Embryonic facial prominence (tissue), 1 donor: Measurements from ENCODE around the gene CAMTA1.
"Not testable (repeated sequence)": the region's sequence is repeated elsewhere in the genome, so short reads cannot be mapped to it uniquely, and the experiment has no call there.

Experiments used
- DNase-seq: peaks from one replicate; pipeline ENCODE4 v3.0.0-alpha.2; 2016; ENCODE audit errors: extremely low spot score

CAMTA1 gene

DNA sequence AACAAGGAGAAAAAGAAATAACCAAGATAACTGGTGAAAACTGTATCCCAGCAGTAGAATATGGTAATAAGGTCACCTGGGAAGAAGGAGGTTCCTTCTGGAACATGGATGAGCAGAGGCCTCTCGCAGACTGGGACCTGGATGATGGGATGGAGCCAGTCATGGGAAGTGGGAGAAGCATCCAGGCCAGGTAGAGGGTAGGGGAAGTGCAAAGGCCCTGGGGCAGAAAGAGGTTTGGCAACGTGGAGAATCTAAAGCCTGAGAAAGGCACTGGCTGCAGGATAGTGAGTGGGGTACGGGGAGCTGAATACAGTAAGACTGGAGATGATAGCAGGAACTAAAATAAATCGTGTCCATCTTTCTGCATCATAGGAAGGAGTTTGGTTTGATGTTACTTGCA lies 889.7 kb downstream of the CAMTA1 start:
- no peak for DNase-seq

DNA sequence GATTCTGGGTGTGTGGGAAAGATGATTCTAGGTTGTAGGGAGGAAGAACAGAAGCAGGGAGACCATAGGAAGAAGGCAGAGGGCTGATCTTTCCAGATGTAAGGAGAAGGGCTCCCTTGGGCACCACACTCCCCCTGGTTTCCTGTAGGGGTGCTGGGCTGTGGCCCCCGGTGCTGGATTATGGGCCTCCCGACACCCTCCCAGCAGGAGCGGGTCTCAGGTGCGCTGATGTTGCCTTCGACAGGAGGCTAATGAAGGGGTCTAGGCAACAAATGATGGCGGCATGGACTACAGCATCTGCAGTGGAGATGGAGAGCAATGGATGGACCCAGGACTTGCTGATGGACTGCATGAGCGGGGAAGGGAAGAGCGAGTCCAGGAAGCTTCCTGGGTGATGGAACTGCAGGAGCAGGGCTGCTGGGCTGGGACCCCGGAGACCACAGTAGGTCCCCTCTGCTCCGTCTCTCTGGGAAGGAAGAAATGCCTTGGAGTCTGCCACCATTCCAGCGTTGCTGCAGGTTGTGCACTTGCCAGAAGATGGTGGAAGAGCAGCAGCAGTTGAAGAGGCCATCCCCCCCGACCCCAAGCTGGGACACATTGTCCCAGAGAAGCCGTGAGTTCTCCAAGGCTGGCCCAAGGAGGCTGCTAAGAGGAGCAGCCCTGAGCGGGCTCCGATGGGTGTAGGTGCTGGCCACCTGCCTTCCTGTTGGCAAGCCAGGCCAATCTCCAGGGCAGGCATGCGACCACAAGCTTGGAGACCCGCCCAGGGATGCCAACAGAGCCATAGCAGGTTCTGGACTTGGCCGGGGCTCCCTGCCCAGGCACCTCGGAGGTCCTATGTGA lies 890.4 kb downstream of the CAMTA1 start:
- no peak for DNase-seq

GRCh38 chr1:7676274-7676945 lies 891.2 kb downstream of the CAMTA1 start:
- DNase-seq, result no peak

GRCh38 chr1:7677111-7677510 lies 891.9 kb downstream of the CAMTA1 start:
- no peak for DNase-seq

DNA sequence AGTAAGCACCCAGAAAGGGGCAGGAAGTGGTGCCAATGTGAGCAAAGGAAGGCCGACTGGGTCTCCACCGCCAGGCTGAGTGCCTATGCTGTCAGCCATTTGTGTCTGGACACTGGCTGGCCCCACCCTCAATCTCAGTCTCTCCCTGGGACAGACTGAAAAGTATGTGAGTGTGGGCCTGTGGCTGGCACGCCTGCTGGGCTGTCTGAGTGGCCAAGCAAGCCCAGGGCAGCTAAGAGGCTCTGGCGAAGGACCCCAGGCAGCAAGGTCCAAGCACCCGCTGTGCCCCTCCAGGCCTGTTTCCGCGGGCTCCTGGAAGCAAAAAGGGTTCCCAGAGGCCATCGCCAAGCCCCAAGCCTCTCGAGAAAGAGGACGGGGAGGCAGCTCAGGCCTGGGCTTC lies 892.6 kb downstream of the CAMTA1 start:
- no peak for DNase-seq

DNA sequence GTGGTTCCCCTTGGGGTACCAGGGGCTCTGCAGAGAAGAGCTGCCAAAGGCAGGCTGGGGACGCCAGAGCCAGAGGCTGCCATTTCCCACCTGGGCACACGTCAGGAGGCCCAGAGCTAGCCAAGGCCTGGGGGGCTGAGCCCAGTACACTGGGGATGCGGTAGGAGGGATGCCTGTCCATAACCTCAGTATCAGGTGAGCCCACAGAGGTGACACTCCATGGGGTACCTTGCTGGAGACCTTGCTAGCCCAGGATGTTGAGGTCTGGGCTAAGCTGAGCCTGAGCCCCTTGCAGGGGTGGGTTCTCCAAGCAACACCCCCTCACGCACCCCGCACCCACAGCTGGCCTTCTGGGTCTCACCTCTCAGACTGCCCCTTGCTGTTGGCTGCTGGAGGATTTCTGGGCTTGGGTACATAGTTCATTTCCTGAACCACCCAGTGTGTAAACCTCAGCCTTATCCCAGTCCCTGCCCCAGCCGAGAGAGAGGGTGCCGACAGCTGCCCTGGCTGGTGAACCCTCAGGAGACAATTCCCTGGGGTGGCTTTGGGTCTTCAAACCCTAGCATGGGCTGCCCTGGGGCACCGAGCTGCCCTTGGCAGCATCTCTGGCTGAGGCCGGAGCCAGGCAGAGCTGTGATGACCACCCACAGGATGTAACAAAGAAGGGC lies 893.4 kb downstream of the CAMTA1 start:
- DNase-seq, result no peak

DNA sequence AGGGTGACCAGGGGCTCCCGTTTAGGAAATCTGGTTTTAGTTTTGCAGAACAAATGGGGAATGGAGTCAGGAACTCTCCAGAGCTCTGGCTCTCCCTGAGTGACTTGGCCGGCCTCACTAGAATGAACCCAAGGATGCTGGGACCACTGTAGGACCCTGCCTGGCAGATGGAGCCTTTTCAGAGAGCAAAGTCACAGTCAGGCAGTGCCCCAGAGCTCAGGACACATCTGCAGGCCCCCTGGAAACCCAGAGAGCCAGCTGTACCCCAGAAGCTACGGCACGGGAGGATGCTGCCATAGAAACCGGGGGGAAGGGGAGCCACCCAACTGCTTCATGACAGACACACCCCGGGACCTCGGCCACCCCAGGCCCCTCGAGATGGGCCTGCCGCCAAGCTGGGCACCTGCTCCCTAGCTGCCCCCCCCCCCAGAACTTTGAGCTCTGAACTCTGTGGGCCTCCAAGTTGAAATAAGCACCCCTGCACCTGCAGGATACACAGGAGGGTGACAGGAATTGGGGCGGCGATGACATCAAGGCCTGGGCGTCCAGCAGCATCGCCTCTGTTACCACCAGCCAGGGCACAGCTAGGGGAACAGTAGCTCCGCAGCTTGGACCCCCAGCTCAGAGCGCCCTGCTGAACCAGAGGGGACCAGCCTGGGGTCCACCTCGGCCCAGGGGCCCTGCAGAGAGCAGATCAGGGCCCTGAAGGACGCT lies 894.1 kb downstream of the CAMTA1 start:
- no peak for DNase-seq

- DNase-seq, result no peak
Observed at GRCh38 chr1:7679873-7680206, 894.6 kb downstream of the CAMTA1 start.

DNA sequence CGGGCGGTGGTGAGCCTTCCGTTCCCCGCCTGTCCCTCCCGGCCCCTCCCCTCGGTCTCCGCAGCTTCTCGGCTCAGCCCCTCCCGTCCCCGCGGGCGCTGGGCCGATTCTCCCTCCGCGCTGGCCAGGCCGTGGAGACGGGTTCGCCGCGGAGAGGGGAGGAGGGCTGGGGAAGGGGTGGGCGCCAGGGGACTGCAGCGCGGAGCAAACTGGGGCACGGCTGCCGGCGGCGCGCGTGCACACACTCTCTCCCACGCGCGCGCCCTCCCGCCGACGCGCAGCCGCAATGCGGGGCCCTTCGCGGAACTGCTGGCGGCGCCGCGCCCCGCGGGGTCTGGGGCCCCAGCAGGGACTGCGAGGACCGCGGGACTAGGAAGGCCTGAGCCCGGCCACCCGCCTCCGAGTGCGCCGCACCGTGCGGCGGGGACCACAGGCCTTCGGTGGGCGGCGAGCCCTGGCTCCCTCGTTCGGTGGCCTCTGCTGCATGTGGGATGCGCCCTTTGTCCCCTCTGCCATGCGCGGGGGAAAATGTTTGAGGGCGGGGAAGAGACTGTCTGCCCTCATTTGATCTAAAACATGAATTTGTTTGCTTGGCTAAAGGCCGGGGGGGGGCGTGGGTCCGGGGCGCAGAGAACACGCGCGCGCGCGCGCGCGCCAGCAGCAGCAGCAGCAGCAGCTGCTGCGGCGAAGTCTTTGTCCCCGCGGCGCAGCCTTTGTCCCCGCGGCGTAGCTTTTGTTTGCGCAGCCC lies 895.1 kb downstream of the CAMTA1 start:
- DNase-seq, result peak; percentile 46

DNA sequence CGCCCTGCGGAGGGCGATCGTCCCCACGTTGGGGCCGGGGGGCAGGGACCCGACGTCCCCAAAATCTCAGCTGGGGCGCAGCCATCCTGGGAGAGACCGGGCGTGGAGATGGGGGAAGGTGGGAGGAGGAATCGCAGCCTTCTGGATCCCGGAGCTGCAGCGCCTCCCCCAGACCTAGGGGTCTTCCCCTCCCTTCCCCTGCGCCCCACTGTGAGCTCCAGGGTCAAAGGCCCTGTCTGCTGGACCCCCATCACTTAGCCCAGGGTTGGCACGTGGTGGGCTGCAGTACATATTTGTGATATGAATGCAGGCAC lies 895.7 kb downstream of the CAMTA1 start:
- DNase-seq, result no peak

DNA sequence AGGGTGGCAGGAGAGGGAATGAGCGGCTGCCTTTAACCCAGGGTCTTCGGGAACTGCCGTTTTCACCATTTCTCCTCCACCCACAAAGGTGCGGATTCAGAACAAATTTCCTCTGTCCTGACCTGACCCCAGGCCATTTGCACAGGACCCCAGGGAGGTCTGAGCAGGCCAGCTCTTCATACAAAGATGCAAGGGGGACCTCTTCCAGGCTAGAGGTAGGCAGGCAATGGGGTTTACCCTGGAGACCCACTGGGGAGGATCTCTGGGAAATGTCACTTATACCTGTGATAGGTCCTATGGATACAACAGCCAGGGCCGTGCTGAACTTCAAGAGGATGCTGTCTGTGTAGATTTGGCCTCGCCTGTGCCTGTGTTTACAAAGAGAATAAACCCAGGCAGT lies 896.1 kb downstream of the CAMTA1 start:
- DNase-seq, result no peak

DNA sequence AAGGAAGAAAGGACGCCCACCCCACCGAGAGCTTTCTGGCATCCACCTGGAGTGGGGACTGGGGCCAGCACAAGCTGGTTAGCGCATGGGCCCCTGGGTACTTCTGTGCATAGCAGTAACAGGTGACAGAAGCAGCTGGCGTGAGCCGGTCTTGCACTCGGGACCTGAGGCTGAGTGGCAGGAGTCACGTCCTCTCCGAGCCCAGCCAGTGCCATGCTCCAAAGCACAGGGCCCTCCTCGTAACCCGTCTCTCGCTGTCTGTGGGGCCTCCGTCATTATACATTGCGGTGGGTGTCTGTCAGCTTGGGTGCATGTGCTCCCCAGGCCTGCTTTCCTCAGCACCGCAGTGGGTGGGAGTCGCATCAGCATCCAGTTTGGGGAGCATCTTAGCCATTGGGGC lies 898.3 kb downstream of the CAMTA1 start:
- no peak for DNase-seq

DNA sequence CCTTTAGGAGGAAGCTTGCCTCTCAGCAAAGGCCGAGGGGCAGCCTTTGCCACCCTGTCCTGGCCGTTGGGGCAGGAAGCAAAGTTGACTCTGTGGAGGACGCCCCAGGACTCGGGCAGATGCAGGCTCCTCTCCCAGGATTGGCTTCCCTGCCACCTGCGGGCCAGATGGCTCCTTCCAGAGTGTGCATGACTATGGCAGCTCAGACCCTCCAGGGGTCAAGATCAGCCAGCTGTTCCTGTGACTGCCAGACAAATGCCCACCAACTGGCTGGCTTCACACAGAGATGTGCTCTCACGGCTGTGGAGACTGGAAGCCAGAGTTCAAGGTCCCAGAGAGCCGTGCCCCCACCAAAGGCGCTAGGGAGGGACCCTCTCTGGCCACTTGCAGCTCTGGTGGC lies 898.9 kb downstream of the CAMTA1 start:
- DNase-seq, result no peak

GRCh38 chr1:7684861-7685635 lies 899.8 kb downstream of the CAMTA1 start:
- DNase-seq, result no peak

- no peak for DNase-seq
Observed at GRCh38 chr1:7686301-7686850, 901.1 kb downstream of the CAMTA1 start.

DNA sequence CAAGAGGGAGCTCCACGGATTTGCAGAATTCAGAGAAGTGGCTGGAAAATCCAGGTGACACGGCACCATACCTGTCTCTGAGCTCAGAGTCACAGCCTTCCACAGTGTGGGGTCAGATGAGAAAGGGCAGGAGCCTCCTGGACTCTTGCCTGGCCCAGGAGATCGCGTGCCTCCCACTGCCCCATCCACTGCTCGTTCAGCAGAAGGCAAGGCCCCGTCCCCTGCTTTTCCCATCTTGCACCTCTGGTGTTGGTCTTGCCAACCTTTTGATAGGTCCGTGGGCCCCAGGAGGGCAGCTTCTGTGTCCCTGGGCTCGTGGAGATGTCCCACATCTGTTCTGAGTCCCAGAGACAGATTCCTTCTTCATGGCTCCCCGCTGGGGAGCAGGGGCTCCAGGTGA lies 902.2 kb downstream of the CAMTA1 start:
- DNase-seq, result no peak

GRCh38 chr1:7688659-7689058 lies 903.4 kb downstream of the CAMTA1 start:
- DNase-seq, result no peak

DNA sequence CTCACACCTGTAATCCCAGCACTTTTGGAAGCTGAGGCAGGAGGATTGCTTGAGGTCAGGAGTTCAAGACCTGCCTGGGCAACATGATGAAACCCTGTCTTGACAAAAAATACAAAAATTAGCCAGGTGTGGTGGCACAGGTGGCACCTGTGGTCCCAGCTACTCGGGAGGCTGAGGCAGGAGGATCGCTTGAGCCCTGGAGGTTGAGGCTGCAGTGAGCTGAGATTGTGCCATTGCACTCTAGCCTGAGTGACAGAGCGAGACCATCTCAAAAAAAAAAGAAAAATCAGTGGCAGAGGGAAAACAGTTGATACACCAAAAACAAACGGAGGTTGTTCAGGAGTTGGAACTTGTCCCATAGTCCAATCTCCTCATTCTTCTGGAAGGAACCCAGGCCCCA lies 904.1 kb downstream of the CAMTA1 start:
- not testable (repeated sequence) for DNase-seq

DNA sequence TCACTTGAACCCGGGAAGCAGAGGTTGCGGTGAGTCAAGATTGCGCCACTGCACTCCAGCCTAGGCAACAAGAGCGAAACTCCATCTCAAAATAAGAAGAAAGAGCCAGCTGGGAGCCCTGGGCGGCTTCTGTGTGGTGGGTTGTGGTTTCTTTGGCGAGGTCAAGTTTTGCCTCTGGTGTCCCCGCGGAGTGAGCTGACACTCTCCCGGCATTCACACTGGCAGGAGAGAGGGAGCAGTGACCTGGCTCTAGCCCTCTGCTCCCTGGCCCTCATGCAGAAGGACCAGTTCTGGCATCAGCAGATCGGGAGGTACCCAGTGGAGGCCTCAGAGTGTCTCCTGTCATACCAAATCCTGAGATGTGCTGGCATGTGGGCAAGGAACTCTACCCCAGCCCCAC lies 904.8 kb downstream of the CAMTA1 start:
- DNase-seq, result no peak

GRCh38 chr1:7690496-7691182 lies 905.4 kb downstream of the CAMTA1 start:
- DNase-seq, result no peak
